NT2/D1 (cell line): ENCODE data around the gene PHB1.
A peak's percentile ranks its signal among the peaks of the same experiment; 100 is the strongest.

Experiments
- DNase-seq: peaks from one replicate; pipeline ENCODE4 v3.0.0-alpha.2; 2011; ENCODE audit warnings: low read depth, low spot score
- H3K27me3 ChIP-seq: 2 replicates; pipeline ENCODE4 v1.6.0; 2011; ENCODE audit warnings: mild to moderate bottlenecking; ENCODE audit not compliant: insufficient read length, insufficient read depth
- H3K36me3 ChIP-seq: 2 replicates; pipeline ENCODE4 v1.6.1; 2011; ENCODE audit warnings: mild to moderate bottlenecking, low read length, mixed read lengths; ENCODE audit not compliant: insufficient read depth, insufficient read length
- H3K4me1 ChIP-seq: 2 replicates; pipeline ENCODE4 v1.5.1; 2011; ENCODE audit not compliant: insufficient read depth, insufficient read length
- H3K4me3 ChIP-seq: 2 replicates; pipeline ENCODE4 v1.5.1; 2011; ENCODE audit warnings: low read depth; ENCODE audit not compliant: insufficient read length
- H3K9ac ChIP-seq: 2 replicates; pipeline ENCODE4 v1.6.0; 2011; ENCODE audit warnings: low read depth; ENCODE audit not compliant: insufficient read length
- H3K9me3 ChIP-seq: 2 replicates; pipeline ENCODE4 v1.5.1; 2011; ENCODE audit warnings: mild to moderate bottlenecking, low read length; ENCODE audit not compliant: insufficient read depth
- SUZ12 ChIP-seq: IDR thresholded peaks from 2 replicates; pipeline ENCODE4 v1.6.1; 2011; ENCODE audit not compliant: insufficient read length, insufficient read depth; ENCODE audit errors: extremely low read depth
- YY1 ChIP-seq: IDR thresholded peaks from 2 replicates; pipeline ENCODE4 v1.6.1; 2011; ENCODE audit not compliant: insufficient read length, insufficient read depth
- ZNF274 ChIP-seq: IDR thresholded peaks from 2 replicates; pipeline ENCODE4 v1.6.1; 2011; ENCODE audit warnings: mild to moderate bottlenecking, low read depth, low read length

PHB1 gene

DNA sequence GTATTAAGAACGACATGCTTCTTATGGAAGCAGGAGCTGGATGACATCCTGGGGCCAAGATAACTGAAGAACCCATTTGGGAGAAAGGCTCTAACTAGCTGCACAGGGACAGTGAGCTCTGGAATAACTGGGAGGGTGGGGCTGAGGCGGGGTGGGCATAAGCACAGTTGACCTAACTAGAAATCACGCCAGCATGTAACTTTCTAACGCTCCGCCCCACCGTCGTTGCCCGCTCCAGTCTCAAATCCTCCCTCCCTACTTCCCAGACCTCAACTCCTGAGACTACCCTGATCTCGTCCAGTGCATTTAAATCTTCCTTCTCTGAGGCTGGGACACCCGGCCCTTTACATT lies 436 bp downstream of the PHB1 start:
- peaks cover 2% of the 10 kb centered on the region for H3K4me1 ChIP-seq
- TF ChIP-seq SUZ12 (no peak), ZNF274 (no peak), YY1 (no peak)
- H3K4me3 ChIP-seq, result peak overlapping the region; percentile 97
- H3K9ac ChIP-seq, result peak overlapping the region; percentile 96
- peaks cover 43% of the 10 kb centered on the region for H3K36me3 ChIP-seq
- DNase-seq, result no peak
- H3K27me3 ChIP-seq, result no peaks in the 10 kb centered on the region
- peaks cover 10% of the 10 kb centered on the region for H3K9me3 ChIP-seq

DNA sequence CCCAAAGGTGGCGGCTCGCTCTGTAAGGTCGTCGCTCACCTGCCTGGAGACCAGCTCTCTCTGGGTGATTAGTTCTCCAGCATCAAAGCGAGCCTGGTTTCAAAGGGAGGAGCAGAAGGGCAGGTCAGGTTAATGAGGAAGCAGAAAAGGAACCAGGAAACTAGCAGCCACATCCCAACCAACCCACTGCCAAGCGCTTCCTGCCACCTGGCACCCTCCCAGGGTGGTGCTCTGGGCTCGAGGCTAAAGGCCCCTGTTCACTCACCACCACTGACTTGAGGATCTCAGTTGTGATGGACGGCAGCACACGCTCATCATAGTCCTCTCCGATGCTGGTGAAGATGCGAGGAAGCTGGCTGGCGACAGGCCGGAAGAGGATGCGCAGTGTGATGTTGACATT lies 5.6 kb downstream of the PHB1 start:
- Histone ChIP-seq H3K4me3 (no peak overlapping the region), H3K36me3 (peaks cover 95% of the 10 kb centered on the region), H3K27me3 (no peaks in the 10 kb centered on the region), H3K4me1 (peaks cover 3% of the 10 kb centered on the region), H3K9ac (no peak overlapping the region), H3K9me3 (no peaks in the 10 kb centered on the region)
- no peak for TF ChIP-seq ZNF274
- TF ChIP-seq YY1, result no peak
- TF ChIP-seq SUZ12, result no peak
- DNase-seq, result no peak

DNA sequence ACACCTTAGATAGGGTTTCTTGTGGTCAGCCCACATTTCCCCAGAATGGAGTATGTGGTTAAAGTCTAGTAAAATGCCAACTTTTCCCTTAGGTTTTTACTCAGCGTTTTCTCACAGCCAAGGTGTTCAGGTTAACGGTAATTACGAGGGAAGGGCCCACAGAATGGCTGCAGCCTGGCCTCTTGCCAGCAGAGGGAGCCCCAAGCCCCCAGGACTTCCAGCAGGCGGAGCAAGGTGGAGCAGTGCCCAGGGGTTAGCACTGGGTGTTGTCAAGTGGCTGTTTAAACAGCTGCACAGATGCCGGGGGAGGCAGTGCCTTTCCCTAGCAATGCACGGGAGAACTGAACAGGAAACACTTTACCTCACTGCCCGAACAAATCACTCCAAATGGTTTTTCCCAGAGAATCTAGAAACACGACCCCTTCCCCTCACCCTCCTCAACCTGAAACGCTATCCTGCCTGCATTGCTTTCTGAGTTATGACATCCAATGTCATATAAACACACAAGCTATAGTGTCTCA lies 6.6 kb downstream of the PHB1 start:
- H3K9ac ChIP-seq, result no peak overlapping the region
- H3K9me3 ChIP-seq, result no peaks in the 10 kb centered on the region
- H3K36me3 ChIP-seq, result peaks cover 99% of the 10 kb centered on the region
- DNase-seq, result peak; percentile 54
- H3K4me1 ChIP-seq, result peaks cover 2% of the 10 kb centered on the region
- H3K27me3 ChIP-seq, result no peaks in the 10 kb centered on the region
- TF ChIP-seq ZNF274, result no peak
- no peak for TF ChIP-seq YY1
- no peak for TF ChIP-seq SUZ12
- H3K4me3 ChIP-seq, result no peak overlapping the region

DNA sequence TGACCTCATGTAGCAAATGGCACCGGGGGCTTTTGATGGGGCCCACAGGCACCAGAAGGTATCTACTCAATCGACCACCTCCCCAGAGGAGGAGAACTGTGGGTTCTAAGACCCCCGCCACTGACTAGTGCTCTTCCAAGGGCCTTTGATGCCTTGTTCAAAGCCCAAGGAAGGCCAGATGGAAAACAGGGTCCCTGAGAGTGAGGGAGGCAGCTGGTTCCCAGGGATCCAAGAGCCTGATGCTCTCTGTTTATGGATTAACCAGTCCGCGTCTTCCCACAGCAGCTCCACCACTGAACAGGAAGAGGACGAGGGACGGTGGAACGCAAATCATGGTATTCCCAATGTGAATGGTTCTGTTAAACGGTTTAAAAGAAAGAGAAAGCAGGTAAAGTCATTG lies 7.6 kb downstream of the PHB1 start:
- no peak for DNase-seq
- peaks cover 99% of the 10 kb centered on the region for H3K36me3 ChIP-seq
- no peak for TF ChIP-seq SUZ12
- no peak for TF ChIP-seq YY1
- H3K27me3 ChIP-seq, result no peaks in the 10 kb centered on the region
- peaks cover 2% of the 10 kb centered on the region for H3K4me1 ChIP-seq
- no peak overlapping the region for H3K9ac ChIP-seq
- no peaks in the 10 kb centered on the region for H3K9me3 ChIP-seq
- H3K4me3 ChIP-seq, result no peak overlapping the region

DNA sequence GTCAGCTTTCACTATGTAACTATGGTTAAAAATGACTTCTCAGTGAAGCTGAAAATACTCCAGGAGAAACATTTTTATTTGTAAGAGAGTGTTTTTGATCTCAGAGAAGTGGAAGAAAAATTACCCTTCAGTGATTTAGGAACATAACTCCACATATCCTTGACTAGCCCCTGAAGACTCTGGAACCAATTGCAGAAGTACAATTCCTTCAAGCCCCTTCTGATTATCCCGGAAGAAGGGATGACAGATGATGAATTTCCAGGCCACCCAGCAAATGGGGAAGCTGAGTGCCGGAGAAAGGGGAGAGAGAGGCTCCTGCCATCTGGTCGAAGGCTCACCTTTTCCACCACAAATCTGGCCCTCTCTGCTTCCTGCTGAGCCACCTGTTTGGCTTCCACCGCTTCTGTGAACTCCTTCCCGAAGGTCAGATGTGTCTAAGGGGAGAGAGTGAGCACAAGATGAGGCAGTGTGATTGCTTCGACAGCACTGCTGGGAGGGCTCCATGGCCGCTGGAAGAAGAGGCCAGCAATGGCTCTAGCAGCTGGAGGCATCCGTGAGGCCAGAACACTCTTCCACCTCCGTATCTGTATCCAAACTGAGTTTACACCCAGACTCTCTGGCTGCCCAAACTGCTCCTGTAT lies 8.1 kb downstream of the PHB1 start:
- Histone ChIP-seq H3K27me3 (no peaks in the 10 kb centered on the region), H3K9me3 (no peaks in the 10 kb centered on the region), H3K9ac (no peak overlapping the region), H3K4me1 (peaks cover 2% of the 10 kb centered on the region), H3K4me3 (no peak overlapping the region), H3K36me3 (peaks cover 97% of the 10 kb centered on the region)
- TF ChIP-seq ZNF274 (no peak), SUZ12 (no peak), YY1 (no peak)
- no peak for DNase-seq

DNA sequence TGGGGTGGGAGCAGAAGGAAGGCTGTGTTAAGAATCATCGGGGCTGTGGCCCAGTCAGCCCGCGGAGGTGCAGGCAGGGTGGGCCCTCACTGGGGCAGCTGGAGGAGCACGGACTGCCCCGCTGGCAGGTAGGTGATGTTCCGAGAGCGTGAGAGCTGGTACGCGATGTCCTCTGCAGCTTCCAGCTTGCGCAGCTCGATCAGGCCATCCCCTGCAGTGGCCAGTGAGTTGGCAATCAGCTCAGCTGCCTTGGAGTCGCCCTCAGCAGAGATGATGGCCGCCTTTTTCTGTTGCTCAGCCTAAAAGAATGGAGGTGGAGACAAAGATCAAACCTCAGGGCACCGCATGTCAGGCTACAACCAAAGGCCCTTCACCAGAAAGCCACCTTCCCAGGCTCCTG lies 9.8 kb downstream of the PHB1 start:
- no peak overlapping the region for H3K4me3 ChIP-seq
- peaks cover 2% of the 10 kb centered on the region for H3K4me1 ChIP-seq
- no peak for TF ChIP-seq SUZ12
- no peak for TF ChIP-seq YY1
- TF ChIP-seq ZNF274, result no peak
- H3K9ac ChIP-seq, result no peak overlapping the region
- H3K36me3 ChIP-seq, result peaks cover 81% of the 10 kb centered on the region
- H3K9me3 ChIP-seq, result no peaks in the 10 kb centered on the region
- no peaks in the 10 kb centered on the region for H3K27me3 ChIP-seq
- DNase-seq, result no peak

DNA sequence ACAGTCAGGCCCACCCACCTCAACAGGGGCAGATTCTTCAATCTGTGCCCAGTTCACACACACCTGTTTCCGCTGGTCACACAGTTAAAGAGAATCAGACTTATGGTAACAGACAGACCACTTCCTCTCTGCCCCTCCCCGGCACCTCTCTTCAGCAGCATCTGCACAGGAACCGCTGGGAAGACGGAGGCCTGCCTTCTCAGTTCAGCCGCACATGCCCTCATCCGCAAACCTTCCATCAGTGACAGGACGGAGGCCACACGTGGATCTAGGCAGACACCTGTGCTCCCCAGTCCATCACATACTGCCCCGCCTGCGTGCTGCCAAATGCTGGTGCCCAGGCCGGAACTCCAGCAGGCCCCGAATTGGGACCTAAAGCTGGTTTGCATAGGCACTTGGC lies 10.3 kb downstream of the PHB1 start:
- DNase-seq, result no peak
- Histone ChIP-seq H3K4me3 (no peak overlapping the region), H3K36me3 (peaks cover 75% of the 10 kb centered on the region), H3K9me3 (no peaks in the 10 kb centered on the region), H3K27me3 (no peaks in the 10 kb centered on the region), H3K4me1 (peaks cover 2% of the 10 kb centered on the region), H3K9ac (no peak overlapping the region)
- TF ChIP-seq SUZ12, result no peak
- TF ChIP-seq YY1, result no peak
- no peak for TF ChIP-seq ZNF274
